K562 (cell line): ENCODE results near the gene SMIM41. TPM values are rescaled to one million over a fixed set of nuclear protein-coding genes. Genes with fewer than 3 reads are reported as not detected.
A peak's percentile ranks its signal among the peaks of the same experiment; 100 is the strongest.

Source experiments
- ATAC-seq: fragments of 200-7000 bp; cut with Tn5 transposase; 3 replicates; pipeline ENCODE4 v1.9.1; 2020; ENCODE audit warnings: moderate library complexity
- BruUV-seq: library from RNA; stranded (reverse); fragments of 400-500 nt; replicated peaks from 2 replicates; lab custom pipeline; 2021; lab: Mats Ljungman, UMichigan
- CTCF ChIA-PET: fragments of 300-600 bp; formaldehyde crosslinking; extraction: SDS; loops from one replicate; lab custom pipeline; 2021; ENCODE audit warnings: low intra/inter-chr PET ratio; lab: Yijun Ruan, JAX
- POLR2A ChIA-PET: fragments of 300-600, 350-650 bp; sonication (Branson Sonifier 250); formaldehyde crosslinking; extraction: SDS; loops from one replicate; lab custom pipeline; 2021; ENCODE audit warnings: antibody characterized with exemption, inconsistent platforms; lab: Yijun Ruan, JAX
- DNase-seq, 4 experiments: peaks; one replicate each; pipeline versions ENCODE4 v3.0.0 to v3.0.0-alpha.2; 2011 to 2018; ENCODE audit warnings: low spot score in 3 of 4, mixed read lengths in 3 of 4; ENCODE audit errors: extremely low read depth in 1 of 4
- FAIRE-seq: peaks from 2 replicates; lab custom pipeline; 2011; peaks lifted over from hg19 to GRCh38; lab: Jason Lieb, UNC
- H2AFZ ChIP-seq: 2 replicates; pipeline ENCODE4 v1.6.0; 2011; ENCODE audit warnings: low read depth, low read length, control low read depth, inconsistent platforms
- H3K27ac ChIP-seq: fragments of 200-600 bp; 3 replicates; pipeline ENCODE4 v1.8.0; 2011; ENCODE audit warnings: low read depth, mild to moderate bottlenecking, control low read depth, inconsistent platforms, low read length, moderate library complexity, mixed read lengths; ENCODE audit errors: extremely low read depth
- H3K27me3 ChIP-seq, 2 experiments: fragments of 300-600 bp in 1 of 2; 2 replicates in 1 of 2; 3 replicates in 1 of 2; pipeline versions ENCODE4 v1.6.0 to v1.8.0; 2011; ENCODE audit warnings: inconsistent platforms in 2 of 2, low read length in 2 of 2, mild to moderate bottlenecking in 1 of 2, mixed read lengths in 1 of 2, moderate library complexity in 1 of 2; ENCODE audit not compliant: control insufficient read depth in 2 of 2, insufficient read depth in 2 of 2
- H3K36me3 ChIP-seq: fragments of 300-600 bp; 3 replicates; pipeline ENCODE4 v1.8.0; 2011; ENCODE audit warnings: mild to moderate bottlenecking, low read length, inconsistent platforms; ENCODE audit not compliant: control insufficient read depth, insufficient read depth
- H3K4me1 ChIP-seq, 2 experiments: fragments of 200-600 bp in 1 of 2; replicated peaks in 1 of 2; 2 replicates in 1 of 2; 3 replicates in 1 of 2; pipeline versions ENCODE4 v1.5.1 to v1.8.0; 2011; ENCODE audit warnings: inconsistent platforms in 2 of 2, low read length in 2 of 2, mild to moderate bottlenecking in 1 of 2, mixed read lengths in 1 of 2, moderate library complexity in 1 of 2; ENCODE audit not compliant: control insufficient read depth in 2 of 2, insufficient read depth in 2 of 2
- H3K4me2 ChIP-seq: 2 replicates; pipeline ENCODE4 v1.6.1; 2011; ENCODE audit warnings: low read length, control low read depth, inconsistent platforms, mixed read lengths; ENCODE audit not compliant: insufficient read depth
- H3K4me3 ChIP-seq: fragments of 200-600 bp; sonication (generic), shearing (Covaris generic); 2 replicates; pipeline ENCODE4 v1.5.1; 2016; ENCODE audit warnings: control low read depth, inconsistent platforms
- H3K79me2 ChIP-seq: fragments of 200-600 bp; 3 replicates; pipeline ENCODE4 v1.8.0; 2011; ENCODE audit warnings: low read length, inconsistent platforms; ENCODE audit not compliant: control insufficient read depth, insufficient read depth
- H3K9ac ChIP-seq, 2 experiments: 2 replicates each; pipeline versions ENCODE4 v1.6.0 to v1.6.1; 2011; ENCODE audit warnings: low read depth in 2 of 2, low read length in 2 of 2, control low read depth in 1 of 2, inconsistent platforms in 1 of 2, mild to moderate bottlenecking in 1 of 2, mixed read lengths in 1 of 2; ENCODE audit not compliant: insufficient read depth in 1 of 2
- H3K9me1 ChIP-seq: one replicate; pipeline ENCODE4 v1.6.0; 2011; ENCODE audit warnings: inconsistent platforms, mild to moderate bottlenecking, low read length, moderate library complexity; ENCODE audit not compliant: control insufficient read depth, insufficient read depth
- H3K9me3 ChIP-seq: replicated peaks from 2 replicates; pipeline ENCODE4 v1.5.1; 2011; ENCODE audit warnings: low read depth, low read length, inconsistent platforms; ENCODE audit not compliant: control insufficient read depth, insufficient read depth
- H4K20me1 ChIP-seq: replicated peaks from 2 replicates; pipeline ENCODE4 v1.6.1; 2011; ENCODE audit warnings: low read length, inconsistent platforms, mixed read lengths; ENCODE audit not compliant: control insufficient read depth, insufficient read depth
- MYNN ChIP-seq, 2 experiments: sonication (generic); formaldehyde crosslinking in 1 of 2; IDR thresholded peaks; 2 replicates each; pipeline versions ENCODE4 v1.5.0 to v1.6.1; 2016 to 2020; ENCODE audit warnings: antibody characterized with exemption in 1 of 2, missing genetic modification reagents in 1 of 2
- NR2C1 ChIP-seq, 2 experiments: fragments of 450-650 bp; IDR thresholded peaks; 2 replicates each; pipeline ENCODE4 v1.6.1; 2017; ENCODE audit warnings: mild to moderate bottlenecking in 2 of 2, antibody characterized with exemption in 1 of 2, inconsistent platforms in 1 of 2, missing compliant biosample characterization in 1 of 2, missing genetic modification characterization in 1 of 2
- SMAD3 ChIP-seq: fragments of 450-650 bp; formaldehyde crosslinking; conservative IDR thresholded peaks from 2 replicates; pipeline ENCODE4 v1.4.0; 2020; ENCODE audit warnings: mild to moderate bottlenecking
- SPI1 ChIP-seq: IDR thresholded peaks from 2 replicates; pipeline ENCODE4 v1.6.1; 2011; ENCODE audit warnings: low read depth, low read length, control low read depth, borderline replicate concordance
- USF2 ChIP-seq: sonication (generic); formaldehyde crosslinking; IDR thresholded peaks from 2 replicates; pipeline ENCODE4 v1.5.0; 2020; ENCODE audit warnings: missing genetic modification reagents
- WGBS: fragments of 100-300 bp; shearing (Covaris generic); methylation state at CpG from one replicate; pipeline ENCODE4 v1.1.6; 2016; ENCODE audit warnings: low coverage, mixed read lengths; ENCODE audit not compliant: insufficient coverage; ENCODE audit errors: missing lambda C conversion rate; 5-methylcytosine and 5-hydroxymethylcytosine counted together
- in situ Hi-C: fragments of 300-500 bp; cut with MboI; formaldehyde crosslinking; loops from 4 replicates; pipeline ENCODE4 v1.15.0; 2018; ENCODE audit warnings: inconsistent platforms, mixed read lengths
- intact Hi-C: fragments of 100-400 bp; cut with micrococcal nuclease; formaldehyde crosslinking; loops from 2 replicates; pipeline ENCODE4 v1.14.2; 2022
- polyA plus RNA-seq, 8 experiments: library from polyadenylated mRNA; depleted of rRNA in 4 of 8; stranded (reverse) in 5 of 8; unstranded in 3 of 8; fragments of >200 nt; fragmentation: Nextera tagmentation in 2 of 8; fragmentation: Illumina TruSeq in 1 of 8; extraction: Ambion mirVana in 2 of 8; extraction: Trizol in 1 of 8; gene quantifications; 2 replicates each; pipeline versions ENCODE4 v1.2.1 to v1.2.3, GENCODE V29; 2011 to 2014; ENCODE audit warnings: inconsistent platforms in 1 of 8, missing spikeins in 1 of 8
- total RNA-seq, 7 experiments: library from RNA; depleted of rRNA in 6 of 7; stranded (reverse); fragments of >200 nt in 6 of 7; fragmentation: Illumina TruSeq in 2 of 7; extraction: Trizol in 2 of 7; gene quantifications; 2 replicates each; pipeline versions ENCODE4 v1.2.1 to v1.2.3, GENCODE V29; 2011 to 2021; ENCODE audit warnings: low replicate concordance in 1 of 7

The SMIM41 gene
- total and polyA plus RNA-seq, 9 of the 15 experiments (the other 6 are each of a cell fraction or from before 2014, with no cell fraction given) = not detected

DNA sequence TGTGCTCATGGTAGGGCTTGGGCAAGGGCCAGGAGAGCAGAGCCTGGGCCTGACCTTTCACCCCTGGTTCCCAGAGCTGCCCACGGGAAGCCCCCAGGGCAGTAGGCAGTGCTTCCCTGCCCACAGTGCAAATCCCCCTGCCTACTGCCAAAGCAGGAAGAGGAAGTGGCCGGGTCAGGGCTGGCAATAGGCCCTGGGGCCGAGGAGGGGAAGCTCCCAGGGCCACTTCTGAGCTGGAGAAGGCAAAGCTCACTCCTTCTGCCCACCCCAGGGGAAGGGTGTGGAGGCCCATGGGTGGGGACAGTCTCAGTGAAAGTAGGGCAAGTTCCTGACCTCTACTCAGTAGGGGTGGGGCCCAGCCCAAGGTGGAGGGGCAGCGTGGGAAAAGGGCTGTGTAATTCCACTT lies 33.7 kb upstream of the SMIM41 start:
- no peaks in the 10 kb centered on the region for H3K36me3 ChIP-seq
- H3K4me1 ChIP-seq = peaks cover 9 to 37% of the 10 kb centered on the region in 2 experiments
- H3K4me3 ChIP-seq = no peak overlapping the region
- intact Hi-C loops = no loop called here
- BruUV-seq = no TSS peak
- H2AFZ ChIP-seq = no peak overlapping the region
- H3K9me1 ChIP-seq = no peaks in the 10 kb centered on the region
- FAIRE-seq = no peak
- WGBS = 19% methylated on average over 2 of the region's 4 CpGs
- no peaks in the 10 kb centered on the region for H3K9me3 ChIP-seq
- no peak for DNase-seq
- no peaks in the 10 kb centered on the region for H4K20me1 ChIP-seq
- TF ChIP-seq NR2C1 (IDR thresholded peaks at IDR 0.05) = no peak
- TF ChIP-seq NR2C1 (tag; IDR thresholded peaks at IDR 0.05) = 0 out of 2 replicates have a peak, but pooled peaks have one; percentile 19
- no peak for TF ChIP-seq USF2 (CRISPR knock-in tag)
- peak; percentile 81 for TF ChIP-seq SPI1
- no peak for TF ChIP-seq SMAD3 (CRISPR knock-in tag)
- no peak for TF ChIP-seq MYNN (IDR thresholded peaks at IDR 0.05)
- no peak for TF ChIP-seq MYNN (CRISPR knock-in tag; IDR thresholded peaks at IDR 0.05)
- H3K9ac ChIP-seq = peak overlapping the region in 1 of 2 experiments; percentile 68; a peak in 2 of 4 replicates
- no peak for ATAC-seq
- H3K27me3 ChIP-seq = no peaks in the 10 kb centered on the region
- H3K79me2 ChIP-seq = no peaks in the 10 kb centered on the region
- CTCF ChIA-PET = no interaction called here
- no peak overlapping the region for H3K27ac ChIP-seq
- POLR2A ChIA-PET = interaction anchor here (0.5 to 1.3 kb wide), 4 partner anchors 10 to 571 kb away, joined by 3 to 5 read pairs (median 4); no protein-coding TSS in a partner anchor
- in situ Hi-C loops = no loop called here
- no peak overlapping the region; the same call in 1 of the 2 replicates for H3K4me2 ChIP-seq
